Tibial nerve (tissue), 3 donors: ENCODE data around the gene CTNND2.

Source experiments
- EP300 ChIP-seq, 2 donors: sonication (generic); formaldehyde crosslinking; IDR thresholded peaks; one replicate each; pipeline ENCODE4 v1.6.1; 2017; ENCODE audit warnings: antibody characterized with exemption in 2 of 2, mild to moderate bottlenecking in 1 of 2
- POLR2A ChIP-seq, 2 donors: fragments of 450-650 bp; IDR thresholded peaks; one replicate each; pipeline ENCODE4 v1.6.1; 2017; ENCODE audit warnings: antibody characterized with exemption in 2 of 2, mild to moderate bottlenecking in 2 of 2, moderate library complexity in 2 of 2

GRCh38 chr5:11390291-11390767 is 513.9 kb downstream of the CTNND2 start:
- no peak for TF ChIP-seq POLR2A (IDR thresholded peaks at IDR 0.05)
- no peak for TF ChIP-seq EP300 (IDR thresholded peaks at IDR 0.05)
